ENCODE data around the gene PLGLB1. TPM values are rescaled to one million over a fixed set of nuclear protein-coding genes. Genes with fewer than 3 reads are reported as not detected.
"Not testable (repeated sequence)": the region's sequence is repeated elsewhere in the genome, so short reads cannot be mapped to it uniquely, and the experiment has no call there.

PLGLB1 gene
- total RNA-seq, 2 experiments from 2014 or later, result 3.3 to 3.9 TPM

GRCh38 chr2:87054375-87054774 is 32.7 kb upstream of the PLGLB1 start:
- DNase-seq (ENCODE audit: low spot score); H3K4me2 ChIP-seq (ENCODE audit: low read length); BruUV-seq (replicated peaks); H3K79me2 ChIP-seq (ENCODE audit: insufficient read depth, low read depth, low read length); CTCF ChIA-PET (ENCODE audit: unreplicated experiment); H3K4me3 ChIP-seq (ENCODE audit: low read depth, low read length, poor library complexity, severe bottlenecking); H3K4me1 ChIP-seq (ENCODE audit: insufficient read depth, low read length, poor library complexity, severe bottlenecking); H3K9me2 ChIP-seq (ENCODE audit: insufficient read depth, low read length); POLR2A ChIA-PET; H4K20me1 ChIP-seq (ENCODE audit: insufficient read depth, low read length); intact Hi-C loops (cut with micrococcal nuclease; ENCODE audit: unreplicated experiment); H2AFZ ChIP-seq (ENCODE audit: low read length); H3K36me3 ChIP-seq (ENCODE audit: insufficient read depth, low read length); H3K27ac ChIP-seq (ENCODE audit: low read depth, low read length, poor library complexity, severe bottlenecking); H3K9me3 ChIP-seq (ENCODE audit: low read length): not testable (repeated sequence)

DNA sequence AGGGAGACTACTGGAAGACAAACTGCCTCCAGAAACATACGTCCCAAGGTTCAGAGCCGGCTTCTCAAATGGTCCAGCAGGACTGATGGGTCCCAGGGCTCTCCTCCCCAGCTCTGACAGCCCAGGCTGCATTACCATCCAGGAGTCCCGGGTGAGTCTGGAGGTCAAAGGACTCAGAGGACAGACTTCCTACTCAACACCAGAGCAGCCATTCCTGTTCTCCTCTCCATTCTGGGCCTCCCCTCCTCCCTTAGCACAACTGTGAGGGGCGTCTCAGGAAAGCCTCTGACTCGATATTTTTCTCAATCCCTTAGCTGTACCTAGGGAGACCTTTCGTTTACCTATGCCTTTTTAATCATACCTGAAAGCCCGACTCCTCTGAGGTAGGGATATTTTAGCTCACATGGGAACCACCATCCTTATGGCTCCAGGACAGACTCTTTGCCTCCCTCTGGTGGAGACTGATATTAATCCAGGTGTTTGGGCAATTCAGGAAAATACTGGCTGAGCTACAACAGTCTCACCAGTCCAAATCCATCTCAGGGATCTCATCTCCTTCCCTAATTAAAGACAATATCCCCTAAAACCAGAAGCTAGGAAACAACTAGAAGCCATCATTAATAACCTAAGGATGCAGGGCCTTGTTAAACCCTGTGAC is 19.8 kb upstream of the PLGLB1 start:
- POLR2A ChIA-PET; H3K9me2 ChIP-seq (ENCODE audit: insufficient read depth, low read length); CTCF ChIA-PET (ENCODE audit: unreplicated experiment); intact Hi-C loops (cut with micrococcal nuclease; ENCODE audit: unreplicated experiment); H3K9me3 ChIP-seq (ENCODE audit: low read length); DNase-seq (ENCODE audit: low spot score); H3K4me1 ChIP-seq (ENCODE audit: insufficient read depth, low read length, poor library complexity, severe bottlenecking); BruUV-seq (replicated peaks); H4K20me1 ChIP-seq (ENCODE audit: insufficient read depth, low read length); H3K4me2 ChIP-seq (ENCODE audit: low read length); H3K36me3 ChIP-seq (ENCODE audit: insufficient read depth, low read length); H3K27ac ChIP-seq (ENCODE audit: low read depth, low read length, poor library complexity, severe bottlenecking); H2AFZ ChIP-seq (ENCODE audit: low read length); H3K4me3 ChIP-seq (ENCODE audit: low read depth, low read length, poor library complexity, severe bottlenecking); H3K79me2 ChIP-seq (ENCODE audit: insufficient read depth, low read depth, low read length): not testable (repeated sequence)
- 0 out of 2 replicates have a peak, but pooled peaks have one; percentile 18 for TF ChIP-seq CTCF (conservative IDR thresholded peaks at IDR 0.05; ENCODE audit: low read length)

- H2AFZ ChIP-seq (ENCODE audit: low read length); H3K27ac ChIP-seq (ENCODE audit: low read depth, low read length, poor library complexity, severe bottlenecking); H3K9me2 ChIP-seq (ENCODE audit: insufficient read depth, low read length); H3K9me3 ChIP-seq (ENCODE audit: low read length); CTCF ChIA-PET (ENCODE audit: unreplicated experiment); intact Hi-C loops (cut with micrococcal nuclease; ENCODE audit: unreplicated experiment); H3K4me3 ChIP-seq (ENCODE audit: low read depth, low read length, poor library complexity, severe bottlenecking); H3K79me2 ChIP-seq (ENCODE audit: insufficient read depth, low read depth, low read length); DNase-seq (ENCODE audit: low spot score); H3K36me3 ChIP-seq (ENCODE audit: insufficient read depth, low read length); H3K4me2 ChIP-seq (ENCODE audit: low read length); POLR2A ChIA-PET; H4K20me1 ChIP-seq (ENCODE audit: insufficient read depth, low read length); H3K4me1 ChIP-seq (ENCODE audit: insufficient read depth, low read length, poor library complexity, severe bottlenecking); BruUV-seq (replicated peaks): not testable (repeated sequence)
Measured at GRCh38 chr2:87028607-87029006, 7.0 kb upstream of the PLGLB1 start.

GRCh38 chr2:87026816-87027215 is 5.2 kb upstream of the PLGLB1 start:
- H3K36me3 ChIP-seq (ENCODE audit: insufficient read depth, low read length); H3K9me2 ChIP-seq (ENCODE audit: insufficient read depth, low read length); H3K4me2 ChIP-seq (ENCODE audit: low read length); H4K20me1 ChIP-seq (ENCODE audit: insufficient read depth, low read length); intact Hi-C loops (cut with micrococcal nuclease; ENCODE audit: unreplicated experiment); H3K27ac ChIP-seq (ENCODE audit: low read depth, low read length, poor library complexity, severe bottlenecking); H2AFZ ChIP-seq (ENCODE audit: low read length); H3K4me3 ChIP-seq (ENCODE audit: low read depth, low read length, poor library complexity, severe bottlenecking); H3K4me1 ChIP-seq (ENCODE audit: insufficient read depth, low read length, poor library complexity, severe bottlenecking); DNase-seq (ENCODE audit: low spot score); POLR2A ChIA-PET; H3K79me2 ChIP-seq (ENCODE audit: insufficient read depth, low read depth, low read length); CTCF ChIA-PET (ENCODE audit: unreplicated experiment); H3K9me3 ChIP-seq (ENCODE audit: low read length); BruUV-seq (replicated peaks): not testable (repeated sequence)

DNA sequence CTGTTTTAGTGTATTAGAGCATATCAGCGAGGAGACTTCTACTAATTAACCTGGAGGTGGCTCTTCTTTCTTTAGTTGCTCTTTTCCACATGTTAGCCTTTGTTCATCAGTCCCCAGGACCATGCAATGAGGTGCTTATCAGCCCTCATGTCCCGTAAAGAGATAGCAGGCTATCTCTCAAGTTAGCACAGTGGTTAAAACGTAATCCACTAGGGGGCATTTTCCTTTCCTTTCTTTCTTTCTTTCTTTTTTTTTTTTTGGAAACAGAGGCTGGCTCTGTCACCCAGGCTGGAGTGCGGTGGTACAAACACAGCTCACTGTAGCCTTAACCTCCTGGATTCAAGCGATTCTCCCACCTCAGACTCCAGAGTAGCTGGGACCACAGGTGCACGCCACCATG is 4.3 kb upstream of the PLGLB1 start:
- H3K4me3 ChIP-seq (ENCODE audit: low read depth, low read length, poor library complexity, severe bottlenecking); H3K79me2 ChIP-seq (ENCODE audit: insufficient read depth, low read depth, low read length); H3K27ac ChIP-seq (ENCODE audit: low read depth, low read length, poor library complexity, severe bottlenecking); H3K9me2 ChIP-seq (ENCODE audit: insufficient read depth, low read length); H4K20me1 ChIP-seq (ENCODE audit: insufficient read depth, low read length); H3K4me1 ChIP-seq (ENCODE audit: insufficient read depth, low read length, poor library complexity, severe bottlenecking); CTCF ChIA-PET (ENCODE audit: unreplicated experiment); intact Hi-C loops (cut with micrococcal nuclease; ENCODE audit: unreplicated experiment); POLR2A ChIA-PET; H3K36me3 ChIP-seq (ENCODE audit: insufficient read depth, low read length); H2AFZ ChIP-seq (ENCODE audit: low read length); H3K9me3 ChIP-seq (ENCODE audit: low read length); DNase-seq (ENCODE audit: low spot score); H3K4me2 ChIP-seq (ENCODE audit: low read length): not testable (repeated sequence)
- TSS peak; percentile 62 for BruUV-seq (replicated peaks)

DNA sequence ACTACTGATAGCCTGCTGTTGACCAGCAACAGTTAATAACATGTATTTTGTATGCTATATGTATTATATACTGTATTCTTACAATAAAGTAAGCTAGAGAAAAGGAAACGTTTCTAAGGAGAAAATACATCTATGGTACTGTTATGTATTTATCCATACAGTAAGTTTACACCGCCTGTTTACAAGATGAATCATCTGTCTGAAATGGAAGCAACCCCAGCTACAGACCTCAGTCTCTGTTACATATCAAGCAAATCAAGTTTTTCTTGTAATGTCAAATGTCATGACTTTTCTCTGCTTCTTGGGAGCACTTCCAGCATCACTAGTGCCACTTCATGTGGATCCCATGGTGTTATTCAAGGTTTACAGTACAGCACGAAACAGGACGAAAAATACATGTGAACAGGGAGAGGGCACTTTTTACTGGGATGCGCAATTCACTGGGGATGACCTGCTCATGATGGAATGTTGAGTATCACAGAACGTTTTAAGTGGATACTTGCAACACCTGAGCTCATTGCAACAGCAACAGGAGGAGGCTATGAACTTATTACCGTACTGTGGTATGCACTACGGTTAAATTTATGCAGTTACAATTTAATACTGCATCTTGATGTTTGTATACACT is 2.5 kb upstream of the PLGLB1 start:
- H3K79me2 ChIP-seq (ENCODE audit: insufficient read depth, low read depth, low read length); H3K4me3 ChIP-seq (ENCODE audit: low read depth, low read length, poor library complexity, severe bottlenecking); BruUV-seq (replicated peaks); H3K9me2 ChIP-seq (ENCODE audit: insufficient read depth, low read length); H3K4me1 ChIP-seq (ENCODE audit: insufficient read depth, low read length, poor library complexity, severe bottlenecking); H3K9me3 ChIP-seq (ENCODE audit: low read length); H3K4me2 ChIP-seq (ENCODE audit: low read length); H2AFZ ChIP-seq (ENCODE audit: low read length); H3K36me3 ChIP-seq (ENCODE audit: insufficient read depth, low read length); DNase-seq (ENCODE audit: low spot score); CTCF ChIA-PET (ENCODE audit: unreplicated experiment); POLR2A ChIA-PET; H3K27ac ChIP-seq (ENCODE audit: low read depth, low read length, poor library complexity, severe bottlenecking); H4K20me1 ChIP-seq (ENCODE audit: insufficient read depth, low read length); intact Hi-C loops (cut with micrococcal nuclease; ENCODE audit: unreplicated experiment): not testable (repeated sequence)

Measured in OCI-LY7 (cell line).